Liver (tissue), 3 donors: ENCODE measurements around the gene KCNIP1.

ENCODE experiments used
- EGR1 ChIP-seq, 2 donors: IDR thresholded peaks; 2 replicates each; pipeline ENCODE4 v1.6.1; 2016 to 2018; ENCODE audit warnings: antibody characterized with exemption in 2 of 2, low read depth in 2 of 2
- FOXA1 ChIP-seq: IDR thresholded peaks from 2 replicates; pipeline ENCODE4 v1.6.1; 2016; ENCODE audit warnings: antibody characterized with exemption
- HNF4A ChIP-seq, 2 donors: conservative IDR thresholded peaks; 2 replicates each; pipeline ENCODE4 v1.6.1; 2016; ENCODE audit warnings: antibody characterized with exemption in 2 of 2, mild to moderate bottlenecking in 2 of 2
- JUND ChIP-seq, 2 donors: IDR thresholded peaks; 2 replicates each; pipeline ENCODE4 v1.6.1; 2016; ENCODE audit warnings: antibody characterized with exemption in 2 of 2
- NR2F2 ChIP-seq: IDR thresholded peaks from 2 replicates; pipeline ENCODE4 v1.6.1; 2016; ENCODE audit warnings: antibody characterized with exemption
- RAD21 ChIP-seq, 2 donors: IDR thresholded peaks; 2 replicates each; pipeline ENCODE4 v1.6.1; 2016; ENCODE audit warnings: antibody characterized with exemption in 2 of 2, mild to moderate bottlenecking in 2 of 2
- RXRA ChIP-seq, 2 donors: IDR thresholded peaks; 2 replicates each; pipeline ENCODE4 v1.6.1; 2017 to 2018; ENCODE audit warnings: antibody characterized with exemption in 2 of 2, mild to moderate bottlenecking in 1 of 2
- SP1 ChIP-seq: IDR thresholded peaks from 2 replicates; pipeline ENCODE4 v1.6.1; 2018; ENCODE audit warnings: antibody characterized with exemption, mild to moderate bottlenecking
- TAF1 ChIP-seq: conservative IDR thresholded peaks from 2 replicates; pipeline ENCODE4 v1.6.1; 2016; ENCODE audit warnings: antibody characterized with exemption, mild to moderate bottlenecking
- YY1 ChIP-seq: IDR thresholded peaks from 2 replicates; pipeline ENCODE4 v1.6.1; 2016; ENCODE audit warnings: antibody characterized with exemption, mild to moderate bottlenecking
- TF ChIP-seq, protein P1 (sequence below): fragments of 150-350 bp; IDR thresholded peaks from 2 replicates; pipeline ENCODE4 v1.5.1; 2017; ENCODE audit warnings: improper control_type of control experiment, low read depth, low read length; ENCODE audit not compliant: missing input control
- donor health status: healthy.
- donor health status: healthy.

DNA sequence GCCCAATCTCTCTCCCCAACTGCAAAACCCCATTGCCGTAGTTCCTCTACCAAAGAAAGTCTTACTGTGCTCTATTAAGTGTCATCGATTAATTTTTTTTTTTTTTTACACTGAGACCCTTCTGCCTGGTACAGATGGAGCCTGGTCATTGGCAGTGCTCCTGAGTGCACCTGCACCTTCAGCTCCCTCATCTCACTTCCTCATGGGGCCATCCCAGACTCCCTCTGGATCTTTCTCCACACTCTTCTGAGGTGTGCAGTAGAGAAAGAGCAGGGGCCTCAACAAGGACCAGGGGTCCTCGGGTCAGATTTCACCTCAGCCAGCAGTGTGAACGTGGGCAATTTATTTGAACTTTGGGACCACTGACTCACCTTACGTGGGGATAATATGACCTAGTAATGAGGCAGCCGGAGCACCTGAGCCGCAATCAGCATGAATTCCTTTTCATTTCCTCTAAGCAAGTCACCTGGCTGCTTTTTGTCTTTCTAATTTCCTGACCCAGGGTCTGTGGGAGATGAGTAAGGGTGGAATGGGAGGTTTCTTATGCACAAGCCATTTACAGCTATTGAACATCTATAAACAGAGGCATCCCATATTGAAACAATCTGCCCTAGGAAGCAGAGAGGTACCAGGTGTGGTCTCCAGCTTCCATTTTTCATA, 257.4 kb downstream of the KCNIP1 start:
- TF ChIP-seq SP1: no peak
- TF ChIP-seq, protein P1, sequence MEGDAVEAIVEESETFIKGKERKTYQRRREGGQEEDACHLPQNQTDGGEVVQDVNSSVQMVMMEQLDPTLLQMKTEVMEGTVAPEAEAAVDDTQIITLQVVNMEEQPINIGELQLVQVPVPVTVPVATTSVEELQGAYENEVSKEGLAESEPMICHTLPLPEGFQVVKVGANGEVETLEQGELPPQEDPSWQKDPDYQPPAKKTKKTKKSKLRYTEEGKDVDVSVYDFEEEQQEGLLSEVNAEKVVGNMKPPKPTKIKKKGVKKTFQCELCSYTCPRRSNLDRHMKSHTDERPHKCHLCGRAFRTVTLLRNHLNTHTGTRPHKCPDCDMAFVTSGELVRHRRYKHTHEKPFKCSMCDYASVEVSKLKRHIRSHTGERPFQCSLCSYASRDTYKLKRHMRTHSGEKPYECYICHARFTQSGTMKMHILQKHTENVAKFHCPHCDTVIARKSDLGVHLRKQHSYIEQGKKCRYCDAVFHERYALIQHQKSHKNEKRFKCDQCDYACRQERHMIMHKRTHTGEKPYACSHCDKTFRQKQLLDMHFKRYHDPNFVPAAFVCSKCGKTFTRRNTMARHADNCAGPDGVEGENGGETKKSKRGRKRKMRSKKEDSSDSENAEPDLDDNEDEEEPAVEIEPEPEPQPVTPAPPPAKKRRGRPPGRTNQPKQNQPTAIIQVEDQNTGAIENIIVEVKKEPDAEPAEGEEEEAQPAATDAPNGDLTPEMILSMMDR: no peak
- TF ChIP-seq EGR1 (IDR thresholded peaks at IDR 0.05; ENCODE audit: low read depth in 2 of 2): no peak
- TF ChIP-seq FOXA1: no peak
- TF ChIP-seq RXRA (IDR thresholded peaks at IDR 0.05): no peak
- TF ChIP-seq TAF1: no peak
- TF ChIP-seq NR2F2: no peak
- TF ChIP-seq YY1: no peak
- no peak for TF ChIP-seq RAD21 (IDR thresholded peaks at IDR 0.05)
- TF ChIP-seq JUND (IDR thresholded peaks at IDR 0.05): no peak
- no peak for TF ChIP-seq HNF4A (conservative IDR thresholded peaks at IDR 0.05)
